Stimulated activated effector memory CD8-positive, alpha-beta T cell treated with anti-CD3 and anti-CD28 coated beads, Interleukin-12 subunit alpha, Interleukin-12 subunit beta, amount 100 ng/mL, for 72 hours (primary cell): ENCODE measurements around the gene FOCAD.

Experiments
- ATAC-seq: fragments of 150-1000 bp; cut with Tn5 transposase; 2 replicates; pipeline ENCODE4 v1.10.0; 2021
- DNase-seq, 2 donors: peaks; one replicate each; pipeline ENCODE4 v3.0.0; 2021 to 2022; ENCODE audit warnings: low spot score in 2 of 2
- H3K27ac Mint-ChIP-seq: one replicate; pipeline ENCODE4 v1.8.0; 2022; ENCODE audit warnings: mild to moderate bottlenecking, mixed read lengths
- H3K36me3 Mint-ChIP-seq: one replicate; pipeline ENCODE4 v1.8.0; 2022; ENCODE audit warnings: mild to moderate bottlenecking, mixed read lengths
- H3K4me1 Mint-ChIP-seq: one replicate; pipeline ENCODE4 v1.8.0; 2022; ENCODE audit warnings: mixed read lengths
- H3K4me3 Mint-ChIP-seq: one replicate; pipeline ENCODE4 v1.8.0; 2022; ENCODE audit warnings: mild to moderate bottlenecking, mixed read lengths
- H3K9me3 Mint-ChIP-seq: one replicate; pipeline ENCODE4 v1.8.0; 2022; ENCODE audit warnings: mixed read lengths

Gene FOCAD

GRCh38 chr9:20898885-20899554, 215.0 kb downstream of the FOCAD start:
- peak; percentile 71 for ATAC-seq

GRCh38 chr9:20903212-20903611, 219.2 kb downstream of the FOCAD start:
- H3K9me3 Mint-ChIP-seq, result no peaks in the 10 kb centered on the region
- no peak for ATAC-seq
- no peak overlapping the region for H3K4me3 Mint-ChIP-seq

More at GRCh38 chr9:20898885-20899554, 215.0 kb downstream of the FOCAD start:
- H3K4me3 Mint-ChIP-seq, result no peak overlapping the region
- no peaks in the 10 kb centered on the region for H3K9me3 Mint-ChIP-seq
- H3K36me3 Mint-ChIP-seq, result no peaks in the 10 kb centered on the region
- H3K27ac Mint-ChIP-seq, result no peak overlapping the region
- no peak for DNase-seq
- no peaks in the 10 kb centered on the region for H3K4me1 Mint-ChIP-seq

GRCh38 chr9:20904995-20905394, 220.9 kb downstream of the FOCAD start:
- ATAC-seq, result no peak

More at GRCh38 chr9:20903212-20903611, 219.2 kb downstream of the FOCAD start:
- DNase-seq, result no peak
- Mint-ChIP-seq H3K4me1 (no peaks in the 10 kb centered on the region), H3K27ac (no peak overlapping the region), H3K36me3 (no peaks in the 10 kb centered on the region)

GRCh38 chr9:20906326-20906725, 222.3 kb downstream of the FOCAD start:
- no peaks in the 10 kb centered on the region for H3K36me3 Mint-ChIP-seq
- no peak overlapping the region for H3K27ac Mint-ChIP-seq
- H3K4me3 Mint-ChIP-seq, result no peak overlapping the region
- no peak for DNase-seq
- ATAC-seq, result no peak
- H3K9me3 Mint-ChIP-seq, result no peaks in the 10 kb centered on the region
- H3K4me1 Mint-ChIP-seq, result no peaks in the 10 kb centered on the region

More at GRCh38 chr9:20904995-20905394, 220.9 kb downstream of the FOCAD start:
- Mint-ChIP-seq H3K4me3 (no peak overlapping the region), H3K9me3 (no peaks in the 10 kb centered on the region), H3K36me3 (no peaks in the 10 kb centered on the region), H3K27ac (no peak overlapping the region), H3K4me1 (no peaks in the 10 kb centered on the region)
- DNase-seq, result no peak

GRCh38 chr9:20908461-20908860, 224.4 kb downstream of the FOCAD start:
- Mint-ChIP-seq H3K36me3 (peaks cover 6% of the 10 kb centered on the region), H3K27ac (no peak overlapping the region), H3K9me3 (no peaks in the 10 kb centered on the region), H3K4me3 (no peak overlapping the region), H3K4me1 (no peaks in the 10 kb centered on the region)
- no peak for ATAC-seq
- DNase-seq, result no peak

GRCh38 chr9:20914556-20914955, 230.5 kb downstream of the FOCAD start:
- Mint-ChIP-seq H3K36me3 (peaks cover 11% of the 10 kb centered on the region), H3K4me1 (no peaks in the 10 kb centered on the region), H3K27ac (no peak overlapping the region), H3K9me3 (no peaks in the 10 kb centered on the region), H3K4me3 (no peak overlapping the region)
- DNase-seq (no peak), ATAC-seq (no peak)

GRCh38 chr9:20921362-20921761, 237.3 kb downstream of the FOCAD start:
- DNase-seq, result no peak

GRCh38 chr9:20925256-20926045, 241.4 kb downstream of the FOCAD start:
- DNase-seq (no peak), ATAC-seq (peak; percentile 90)
- H3K9me3 Mint-ChIP-seq, result no peaks in the 10 kb centered on the region
- H3K4me1 Mint-ChIP-seq, result peaks cover 16% of the 10 kb centered on the region
- H3K27ac Mint-ChIP-seq, result no peak overlapping the region
- peaks cover 15% of the 10 kb centered on the region for H3K36me3 Mint-ChIP-seq
- no peak overlapping the region for H3K4me3 Mint-ChIP-seq

More at GRCh38 chr9:20921362-20921761, 237.3 kb downstream of the FOCAD start:
- H3K4me3 Mint-ChIP-seq, result no peak overlapping the region
- H3K4me1 Mint-ChIP-seq, result peaks cover 16% of the 10 kb centered on the region
- H3K9me3 Mint-ChIP-seq, result no peaks in the 10 kb centered on the region
- no peak overlapping the region for H3K27ac Mint-ChIP-seq
- peaks cover 12% of the 10 kb centered on the region for H3K36me3 Mint-ChIP-seq
- no peak for ATAC-seq

GRCh38 chr9:20929276-20929675, 245.2 kb downstream of the FOCAD start:
- Mint-ChIP-seq H3K9me3 (no peaks in the 10 kb centered on the region), H3K4me3 (no peak overlapping the region), H3K4me1 (peaks cover 16% of the 10 kb centered on the region), H3K27ac (no peak overlapping the region), H3K36me3 (peaks cover 27% of the 10 kb centered on the region)
- DNase-seq (no peak), ATAC-seq (no peak)

GRCh38 chr9:20930836-20931235, 246.8 kb downstream of the FOCAD start:
- DNase-seq (no peak), ATAC-seq (peak; percentile 70)
- H3K4me3 Mint-ChIP-seq, result no peak overlapping the region
- peaks cover 22% of the 10 kb centered on the region for H3K36me3 Mint-ChIP-seq
- H3K27ac Mint-ChIP-seq, result peak overlapping the region; percentile 51
- no peaks in the 10 kb centered on the region for H3K9me3 Mint-ChIP-seq
- peaks cover 2% of the 10 kb centered on the region for H3K4me1 Mint-ChIP-seq

- ATAC-seq, result no peak
- H3K4me3 Mint-ChIP-seq, result no peak overlapping the region
- H3K27ac Mint-ChIP-seq, result no peak overlapping the region
- H3K4me1 Mint-ChIP-seq, result no peaks in the 10 kb centered on the region
- no peak for DNase-seq
- no peaks in the 10 kb centered on the region for H3K36me3 Mint-ChIP-seq
- no peaks in the 10 kb centered on the region for H3K9me3 Mint-ChIP-seq
Observed at GRCh38 chr9:20940447-20941173, 256.6 kb downstream of the FOCAD start.

GRCh38 chr9:20941174-20941690, 257.2 kb downstream of the FOCAD start:
- no peak overlapping the region for H3K27ac Mint-ChIP-seq
- no peaks in the 10 kb centered on the region for H3K4me1 Mint-ChIP-seq
- no peak overlapping the region for H3K4me3 Mint-ChIP-seq
- H3K36me3 Mint-ChIP-seq, result no peaks in the 10 kb centered on the region
- ATAC-seq (peak; percentile 94), DNase-seq (peak; percentile 15 to 58)
- no peaks in the 10 kb centered on the region for H3K9me3 Mint-ChIP-seq

- Mint-ChIP-seq H3K36me3 (peaks cover 14% of the 10 kb centered on the region), H3K27ac (no peak overlapping the region), H3K4me1 (no peaks in the 10 kb centered on the region), H3K9me3 (no peaks in the 10 kb centered on the region), H3K4me3 (no peak overlapping the region)
- DNase-seq (no peak), ATAC-seq (no peak)
Observed at GRCh38 chr9:20944507-20944906, 260.4 kb downstream of the FOCAD start.

- no peak for ATAC-seq
- no peak overlapping the region for H3K4me3 Mint-ChIP-seq
Observed at GRCh38 chr9:20945269-20945668, 261.2 kb downstream of the FOCAD start.

GRCh38 chr9:20945856-20946255, 261.8 kb downstream of the FOCAD start:
- Mint-ChIP-seq H3K27ac (no peak overlapping the region), H3K9me3 (no peaks in the 10 kb centered on the region), H3K36me3 (peaks cover 17% of the 10 kb centered on the region), H3K4me3 (no peak overlapping the region), H3K4me1 (no peaks in the 10 kb centered on the region)
- ATAC-seq (no peak), DNase-seq (no peak)

More at GRCh38 chr9:20945269-20945668, 261.2 kb downstream of the FOCAD start:
- no peak for DNase-seq
- no peaks in the 10 kb centered on the region for H3K9me3 Mint-ChIP-seq
- H3K4me1 Mint-ChIP-seq, result no peaks in the 10 kb centered on the region
- H3K27ac Mint-ChIP-seq, result no peak overlapping the region
- peaks cover 17% of the 10 kb centered on the region for H3K36me3 Mint-ChIP-seq
